GM23338 (cell line): ENCODE measurements around the gene FAXDC2. TPM values are rescaled to one million over a fixed set of nuclear protein-coding genes. Genes with fewer than 3 reads are reported as not detected.

Experiments
- ATAC-seq: fragments of 200-7000 bp; cut with Tn5 transposase; 3 replicates; pipeline ENCODE4 v1.9.1; 2020
- DNase-seq: peaks from one replicate; pipeline ENCODE4 v3.0.0-alpha.2; 2015; ENCODE audit warnings: low spot score
- H2AFZ ChIP-seq: fragments of 200-600 bp; sonication (generic); 2 replicates; pipeline ENCODE4 v1.8.0; 2016; ENCODE audit warnings: antibody characterized with exemption, mild to moderate bottlenecking, moderate library complexity
- H3F3A ChIP-seq: fragments of 200-600 bp; sonication (generic); replicated peaks from 2 replicates; pipeline ENCODE4 v1.8.0; 2017; ENCODE audit warnings: antibody characterized with exemption, mixed run types, low read depth
- H3K27ac ChIP-seq: fragments of 200-600 bp; sonication (generic); 2 replicates; pipeline ENCODE4 v1.6.1; 2016; ENCODE audit warnings: low read depth
- H3K27me3 ChIP-seq: fragments of 200-600 bp; sonication (generic); 2 replicates; pipeline ENCODE4 v1.8.0; 2016; ENCODE audit warnings: mild to moderate bottlenecking, mixed run types, moderate library complexity; ENCODE audit not compliant: insufficient read depth
- H3K36me3 ChIP-seq: fragments of 200-600 bp; sonication (generic); 2 replicates; pipeline ENCODE4 v1.8.0; 2016; ENCODE audit warnings: mild to moderate bottlenecking; ENCODE audit not compliant: insufficient read depth
- H3K4me1 ChIP-seq: fragments of 200-600 bp; sonication (generic); 2 replicates; pipeline ENCODE4 v1.8.0; 2016; ENCODE audit warnings: mild to moderate bottlenecking, moderate library complexity; ENCODE audit not compliant: insufficient read depth
- H3K4me2 ChIP-seq: fragments of 200-600 bp; sonication (generic); 2 replicates; pipeline ENCODE4 v1.7.1; 2017; ENCODE audit warnings: mixed run types
- H3K4me3 ChIP-seq: fragments of 200-600 bp; sonication (generic); 2 replicates; pipeline ENCODE4 v1.6.1; 2016; ENCODE audit warnings: mixed run types
- H3K79me2 ChIP-seq: fragments of 200-600 bp; sonication (generic); replicated peaks from 2 replicates; pipeline ENCODE4 v1.8.0; 2017; ENCODE audit warnings: mild to moderate bottlenecking; ENCODE audit not compliant: insufficient read depth
- H3K9me2 ChIP-seq: fragments of 200-600 bp; sonication (generic); 2 replicates; pipeline ENCODE4 v1.8.0; 2017; ENCODE audit not compliant: insufficient read depth
- H4K20me1 ChIP-seq: fragments of 200-600 bp; sonication (generic); replicated peaks from 2 replicates; pipeline ENCODE4 v1.8.0; 2017; ENCODE audit warnings: mild to moderate bottlenecking; ENCODE audit not compliant: insufficient read depth
- H3K27ac Mint-ChIP-seq: 2 replicates; pipeline ENCODE4 v1.8.0; 2020; ENCODE audit warnings: inconsistent platforms, mild to moderate bottlenecking, moderate library complexity, mixed read lengths
- H3K27me3 Mint-ChIP-seq: 3 replicates; pipeline ENCODE4 v1.8.0; 2022; ENCODE audit warnings: low read depth, mild to moderate bottlenecking, moderate library complexity, mixed read lengths, inconsistent platforms; ENCODE audit not compliant: insufficient read depth, poor library complexity
- H3K36me3 Mint-ChIP-seq: 3 replicates; pipeline ENCODE4 v1.8.0; 2021; ENCODE audit warnings: low read depth, mild to moderate bottlenecking, inconsistent platforms, moderate library complexity, mixed read lengths
- H3K4me1 Mint-ChIP-seq: 3 replicates; pipeline ENCODE4 v1.8.0; 2020; ENCODE audit warnings: mild to moderate bottlenecking, inconsistent platforms, mixed read lengths
- H3K4me3 Mint-ChIP-seq: 3 replicates; pipeline ENCODE4 v1.8.0; 2021; ENCODE audit warnings: moderate library complexity, mild to moderate bottlenecking, inconsistent platforms, mixed read lengths
- H3K9me3 Mint-ChIP-seq: 3 replicates; pipeline ENCODE4 v1.8.0; 2020; ENCODE audit warnings: moderate library complexity, mild to moderate bottlenecking, inconsistent platforms, mixed read lengths
- CREB1 ChIP-seq: fragments of 250-450 bp; sonication (Bioruptor Pico); IDR thresholded peaks from 2 replicates; pipeline ENCODE4 v1.5.0; 2020; ENCODE audit warnings: low read depth, mild to moderate bottlenecking, moderate library complexity
- JUNB ChIP-seq: IDR thresholded peaks from one replicate; pipeline ENCODE4 v1.6.1; 2016; ENCODE audit warnings: antibody characterized with exemption; ENCODE audit not compliant: unreplicated experiment
- POLR2AphosphoS5 ChIP-seq: IDR thresholded peaks from 2 replicates; pipeline ENCODE4 v1.6.1; 2016; ENCODE audit warnings: antibody characterized with exemption, low read depth
- REST ChIP-seq: IDR thresholded peaks from one replicate; pipeline ENCODE4 v1.6.1; 2018; ENCODE audit warnings: antibody characterized with exemption; ENCODE audit not compliant: unreplicated experiment
- STAT1 ChIP-seq: IDR thresholded peaks from one replicate; pipeline ENCODE4 v1.6.1; 2016; ENCODE audit warnings: antibody characterized with exemption; ENCODE audit not compliant: unreplicated experiment
- ZNF114 ChIP-seq: fragments of 250-450 bp; sonication (Bioruptor Pico); IDR thresholded peaks from 2 replicates; pipeline ENCODE4 v1.5.0; 2020; ENCODE audit warnings: mild to moderate bottlenecking, moderate library complexity
- ZNF331 ChIP-seq: fragments of 250-450 bp; sonication (Bioruptor Pico); IDR thresholded peaks from 2 replicates; pipeline ENCODE4 v1.5.0; 2020; ENCODE audit warnings: low read depth, mild to moderate bottlenecking, moderate library complexity
- polyA plus RNA-seq: library from polyadenylated mRNA; unstranded; fragments of >200 nt; fragmentation: Nextera tagmentation; extraction: Ambion mirVana; gene quantifications from 2 replicates; pipeline ENCODE4 v1.2.1, GENCODE V29; 2016
- total RNA-seq: library from RNA; depleted of rRNA; stranded (reverse); fragments of >200 nt; shearing (Covaris generic); gene quantifications from 2 replicates; pipeline ENCODE4 v1.2.3, GENCODE V29; 2014
- TF ChIP-seq, protein P1 (sequence below), 2 experiments: fragments of 200-600 bp in 1 of 2; sonication (generic) in 1 of 2; conservative IDR thresholded peaks; 2 replicates each; pipeline versions ENCODE4 v1.5.1 to v1.6.1; 2016 to 2017; ENCODE audit warnings: antibody characterized with exemption in 2 of 2, low read depth in 2 of 2, mild to moderate bottlenecking in 2 of 2, moderate library complexity in 1 of 2

The FAXDC2 gene
- total and polyA plus RNA-seq, 2 experiments from 2014 or later, result 4.0 to 4.6 TPM

GRCh38 chr5:154791535-154791934 is 58.9 kb downstream of the FAXDC2 start (continued):
- TF ChIP-seq REST (no peak), CREB1 (CRISPR knock-in tag) (no peak), JUNB (no peak)

DNA sequence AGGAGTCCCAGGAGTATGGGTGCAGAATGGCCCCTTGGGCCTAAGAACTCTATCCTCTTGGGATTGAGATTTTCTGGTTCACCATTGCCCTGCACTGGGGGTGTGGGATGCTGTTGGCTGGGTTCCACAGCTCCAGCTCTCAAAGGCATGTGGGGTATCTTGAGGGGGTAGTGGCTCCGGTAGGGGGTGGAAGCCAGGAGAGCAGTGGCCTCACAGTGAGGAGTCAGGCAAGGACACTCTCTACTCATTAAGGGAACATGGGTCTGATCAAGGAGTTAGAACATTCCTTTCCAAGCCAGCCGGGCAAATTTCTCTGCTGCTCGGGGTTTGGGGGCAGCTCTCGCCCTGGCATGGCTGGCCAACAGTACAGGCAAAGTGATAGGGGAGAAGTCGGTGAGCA is 62.2 kb downstream of the FAXDC2 start:
- ATAC-seq, result no peak

GRCh38 chr5:154786414-154786813 is 64.0 kb downstream of the FAXDC2 start:
- no peak for TF ChIP-seq JUNB
- no peak for TF ChIP-seq STAT1
- TF ChIP-seq ZNF331 (CRISPR knock-in tag), result no peak
- TF ChIP-seq REST, result no peak
- TF ChIP-seq, protein P1, sequence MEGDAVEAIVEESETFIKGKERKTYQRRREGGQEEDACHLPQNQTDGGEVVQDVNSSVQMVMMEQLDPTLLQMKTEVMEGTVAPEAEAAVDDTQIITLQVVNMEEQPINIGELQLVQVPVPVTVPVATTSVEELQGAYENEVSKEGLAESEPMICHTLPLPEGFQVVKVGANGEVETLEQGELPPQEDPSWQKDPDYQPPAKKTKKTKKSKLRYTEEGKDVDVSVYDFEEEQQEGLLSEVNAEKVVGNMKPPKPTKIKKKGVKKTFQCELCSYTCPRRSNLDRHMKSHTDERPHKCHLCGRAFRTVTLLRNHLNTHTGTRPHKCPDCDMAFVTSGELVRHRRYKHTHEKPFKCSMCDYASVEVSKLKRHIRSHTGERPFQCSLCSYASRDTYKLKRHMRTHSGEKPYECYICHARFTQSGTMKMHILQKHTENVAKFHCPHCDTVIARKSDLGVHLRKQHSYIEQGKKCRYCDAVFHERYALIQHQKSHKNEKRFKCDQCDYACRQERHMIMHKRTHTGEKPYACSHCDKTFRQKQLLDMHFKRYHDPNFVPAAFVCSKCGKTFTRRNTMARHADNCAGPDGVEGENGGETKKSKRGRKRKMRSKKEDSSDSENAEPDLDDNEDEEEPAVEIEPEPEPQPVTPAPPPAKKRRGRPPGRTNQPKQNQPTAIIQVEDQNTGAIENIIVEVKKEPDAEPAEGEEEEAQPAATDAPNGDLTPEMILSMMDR (conservative IDR thresholded peaks at IDR 0.05; ENCODE audit: low read depth in 2 of 2), result no peak
- peaks cover 88% of the 10 kb centered on the region for H4K20me1 ChIP-seq
- H3K4me2 ChIP-seq, result no peak overlapping the region
- H3K4me3 ChIP-seq, result 0 out of 2 replicates have a peak overlapping the region, but pooled peaks have one; percentile 4
- peaks cover 17% of the 10 kb centered on the region; the same call in 1 of the 2 replicates for H3K36me3 ChIP-seq
- no peak overlapping the region for H3K4me3 Mint-ChIP-seq
- peaks cover 24% of the 10 kb centered on the region for H3K36me3 Mint-ChIP-seq
- H2AFZ ChIP-seq, result no peak overlapping the region
- ATAC-seq, result no peak
- peaks cover 67% of the 10 kb centered on the region for H3K4me1 Mint-ChIP-seq
- peaks cover 14% of the 10 kb centered on the region for H3K27me3 Mint-ChIP-seq
- no peak overlapping the region; the same call in 1 of the 2 replicates for H3K27ac Mint-ChIP-seq
- DNase-seq, result no peak
- H3K27ac ChIP-seq, result peak overlapping the region; percentile 86; the same call in 1 of the 2 replicates
- H3K9me3 Mint-ChIP-seq, result no peaks in the 10 kb centered on the region
- H3K9me2 ChIP-seq, result no peaks in the 10 kb centered on the region
- H3K4me1 ChIP-seq, result peaks cover 65% of the 10 kb centered on the region
- H3F3A ChIP-seq, result peaks cover 24% of the 10 kb centered on the region
- peaks cover 97% of the 10 kb centered on the region for H3K79me2 ChIP-seq
- no peaks in the 10 kb centered on the region for H3K27me3 ChIP-seq

More for the DNA sequence above, 62.2 kb downstream of the FAXDC2 start:
- no peak for DNase-seq
- Mint-ChIP-seq H3K9me3 (no peaks in the 10 kb centered on the region), H3K27me3 (peaks cover 11% of the 10 kb centered on the region), H3K4me1 (peaks cover 49% of the 10 kb centered on the region), H3K27ac (peak overlapping the region; percentile 76), H3K4me3 (no peak overlapping the region), H3K36me3 (peaks cover 41% of the 10 kb centered on the region)
- no peaks in the 10 kb centered on the region for H3K9me2 ChIP-seq
- H2AFZ ChIP-seq, result no peak overlapping the region
- TF ChIP-seq POLR2AphosphoS5 (no peak), JUNB (no peak), STAT1 (no peak), ZNF114 (CRISPR knock-in tag) (no peak)
- H3K4me2 ChIP-seq, result no peak overlapping the region
- H4K20me1 ChIP-seq, result peaks cover 76% of the 10 kb centered on the region
- peaks cover 47% of the 10 kb centered on the region for H3K4me1 ChIP-seq
- no peaks in the 10 kb centered on the region for H3K27me3 ChIP-seq
- H3K79me2 ChIP-seq, result peaks cover 97% of the 10 kb centered on the region
- H3K27ac ChIP-seq, result peak overlapping the region; percentile 86
- peaks cover 35% of the 10 kb centered on the region for H3K36me3 ChIP-seq
- peaks cover 33% of the 10 kb centered on the region for H3F3A ChIP-seq
- H3K4me3 ChIP-seq, result no peak overlapping the region
